Panc1 (cell line): ENCODE data around the gene ZFP57.

Source experiments
- CTCF ChIP-seq: fragments of 450-650 bp; IDR thresholded peaks from 2 replicates; pipeline ENCODE4 v1.5.1; 2017; ENCODE audit warnings: mild to moderate bottlenecking
- POLR2AphosphoS5 ChIP-seq: IDR thresholded peaks from 2 replicates; pipeline ENCODE4 v1.6.1; 2012; ENCODE audit warnings: mild to moderate bottlenecking, low read depth, low read length, moderate library complexity
- SIN3A ChIP-seq: IDR thresholded peaks from 2 replicates; pipeline ENCODE4 v1.6.1; 2012; ENCODE audit warnings: low read depth, mild to moderate bottlenecking, low read length, moderate library complexity, borderline replicate concordance; ENCODE audit not compliant: insufficient read depth

- TF ChIP-seq CTCF (no peak), POLR2AphosphoS5 (no peak), SIN3A (no peak)
Measured at GRCh38 chr6:29631860-29632731, 48.9 kb downstream of the ZFP57 start.
